GOT3 (cell line): ENCODE results near the gene HLA-A.

Source experiments
- DNase-seq: peaks from one replicate; lab custom pipeline; 2025; ENCODE audit warnings: mixed read lengths; lab: John Stamatoyannopoulos, UW

HLA-A gene

GRCh38 chr6:29935273-29935955 is 6.9 kb upstream of the HLA-A start:
- DNase-seq, result no peak

GRCh38 chr6:29938746-29939508 is 3.4 kb upstream of the HLA-A start:
- no peak for DNase-seq

DNA sequence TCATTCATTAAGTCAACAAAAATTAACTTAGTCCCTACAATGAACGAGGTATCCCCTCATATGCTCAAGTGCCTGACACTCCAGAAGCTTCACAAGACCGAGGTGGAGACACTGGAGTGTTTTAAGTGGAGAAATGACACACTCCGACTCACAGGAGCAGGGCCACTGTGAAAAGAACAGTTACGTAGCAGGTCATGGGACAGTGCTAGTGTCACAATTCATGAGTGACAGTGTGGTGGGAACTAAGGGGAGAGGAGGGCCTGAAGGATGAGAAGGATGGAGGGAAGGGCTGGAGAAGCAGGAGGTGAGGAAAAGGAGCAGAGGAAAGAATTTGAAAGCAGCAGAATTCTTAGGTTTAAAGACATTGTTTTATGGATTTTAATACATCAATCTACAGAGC is 1.3 kb upstream of the HLA-A start:
- no peak for DNase-seq

GRCh38 chr6:29941471-29941870 is 861 bp upstream of the HLA-A start:
- DNase-seq, result no peak

DNA sequence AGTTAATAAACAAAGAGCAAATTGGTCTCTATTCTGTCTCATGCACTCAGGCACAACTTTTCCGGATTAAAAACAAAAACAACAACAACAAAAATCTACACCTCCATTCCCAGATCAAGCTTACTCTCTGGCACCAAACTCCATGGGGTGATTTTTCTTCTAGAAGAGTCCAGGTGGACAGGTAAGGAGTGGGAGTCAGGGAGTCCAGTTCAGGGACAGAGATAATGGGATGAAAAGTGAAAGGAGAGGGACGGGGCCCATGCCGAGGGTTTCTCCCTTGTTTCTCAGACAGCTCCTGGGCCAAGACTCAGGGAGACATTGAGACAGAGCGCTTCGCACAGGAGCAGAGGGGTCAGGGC is 437 bp upstream of the HLA-A start:
- no peak for DNase-seq

GRCh38 chr6:29943053-29943966 is 978 bp downstream of the HLA-A start:
- no peak for DNase-seq

DNA sequence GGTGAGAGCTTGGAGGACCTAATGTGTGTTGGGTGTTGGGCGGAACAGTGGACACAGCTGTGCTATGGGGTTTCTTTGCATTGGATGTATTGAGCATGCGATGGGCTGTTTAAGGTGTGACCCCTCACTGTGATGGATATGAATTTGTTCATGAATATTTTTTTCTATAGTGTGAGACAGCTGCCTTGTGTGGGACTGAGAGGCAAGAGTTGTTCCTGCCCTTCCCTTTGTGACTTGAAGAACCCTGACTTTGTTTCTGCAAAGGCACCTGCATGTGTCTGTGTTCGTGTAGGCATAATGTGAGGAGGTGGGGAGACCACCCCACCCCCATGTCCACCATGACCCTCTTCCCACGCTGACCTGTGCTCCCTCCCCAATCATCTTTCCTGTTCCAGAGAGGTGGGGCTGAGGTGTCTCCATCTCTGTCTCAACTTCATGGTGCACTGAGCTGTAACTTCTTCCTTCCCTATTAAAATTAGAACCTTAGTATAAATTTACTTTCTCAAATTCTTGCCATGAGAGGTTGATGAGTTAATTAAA is 3.0 kb downstream of the HLA-A start:
- no peak for DNase-seq

- no peak for DNase-seq
Measured at GRCh38 chr6:29946223-29947076, 4.1 kb downstream of the HLA-A start.

GRCh38 chr6:29947077-29947980 is 5.0 kb downstream of the HLA-A start:
- DNase-seq, result no peak

DNA sequence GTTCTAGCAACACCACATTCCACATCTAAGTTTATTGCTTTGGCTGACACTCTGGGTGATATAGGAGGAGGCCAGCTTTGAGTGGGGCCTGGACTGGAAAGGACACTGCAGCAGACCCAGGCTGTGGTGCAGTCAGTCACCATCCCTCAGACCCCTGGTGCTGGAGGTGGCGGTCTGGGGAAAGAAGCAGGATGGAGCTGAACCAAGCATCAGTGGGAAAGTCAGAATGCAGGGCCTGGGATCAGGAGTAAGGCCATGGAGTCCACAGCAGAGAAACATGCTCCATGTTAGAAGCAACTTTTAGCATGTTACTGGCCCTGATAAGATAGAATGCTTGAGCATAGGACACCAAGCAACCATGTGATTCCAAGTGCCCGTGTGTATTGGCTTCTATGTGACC is 5.9 kb downstream of the HLA-A start:
- DNase-seq, result no peak

- no peak for DNase-seq
Measured at GRCh38 chr6:29949934-29950333, 7.6 kb downstream of the HLA-A start.

- DNase-seq, result no peak
Measured at GRCh38 chr6:29951882-29952281, 9.6 kb downstream of the HLA-A start.

DNA sequence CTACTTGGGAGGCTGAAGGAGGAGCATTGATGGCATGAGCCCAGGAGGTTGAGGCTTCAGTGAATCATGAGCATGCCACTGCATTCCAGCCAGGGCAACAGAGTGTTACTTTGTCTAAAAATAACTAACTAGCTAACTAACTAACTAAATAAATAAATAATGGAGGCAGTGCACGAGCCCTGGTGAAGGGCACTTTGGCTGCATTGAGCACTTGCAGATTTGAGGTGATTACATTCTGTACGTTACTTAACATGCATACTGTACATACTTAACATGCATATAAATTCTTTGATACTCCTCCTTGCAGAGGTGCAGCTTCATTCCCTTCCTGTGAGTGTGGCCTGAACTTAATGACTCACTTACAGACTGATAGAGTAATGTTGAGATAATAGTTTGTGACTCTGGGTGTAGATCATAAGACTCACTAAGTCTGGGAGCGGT is 10.7 kb downstream of the HLA-A start:
- no peak for DNase-seq

DNA sequence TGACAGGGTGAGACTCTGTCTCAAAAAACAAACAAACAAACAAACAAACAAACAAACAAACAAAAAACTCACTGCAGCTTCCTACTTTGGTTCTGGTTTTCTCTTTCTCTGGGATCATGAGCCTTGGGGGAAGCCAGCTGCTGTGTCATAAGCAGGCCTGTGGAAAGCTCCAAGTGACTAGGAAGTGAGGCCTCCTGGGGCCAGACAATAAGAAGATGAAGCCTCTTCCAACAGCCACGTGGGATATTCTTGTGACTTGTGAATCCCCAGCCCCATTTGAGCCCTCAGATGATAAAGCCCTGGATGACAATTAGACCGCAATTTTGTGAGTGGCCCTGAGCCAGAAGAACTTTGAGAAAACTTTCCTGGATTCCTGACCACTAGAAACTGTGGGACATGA is 11.4 kb downstream of the HLA-A start:
- no peak for DNase-seq

GRCh38 chr6:29954272-29954671 is 11.9 kb downstream of the HLA-A start:
- no peak for DNase-seq

DNA sequence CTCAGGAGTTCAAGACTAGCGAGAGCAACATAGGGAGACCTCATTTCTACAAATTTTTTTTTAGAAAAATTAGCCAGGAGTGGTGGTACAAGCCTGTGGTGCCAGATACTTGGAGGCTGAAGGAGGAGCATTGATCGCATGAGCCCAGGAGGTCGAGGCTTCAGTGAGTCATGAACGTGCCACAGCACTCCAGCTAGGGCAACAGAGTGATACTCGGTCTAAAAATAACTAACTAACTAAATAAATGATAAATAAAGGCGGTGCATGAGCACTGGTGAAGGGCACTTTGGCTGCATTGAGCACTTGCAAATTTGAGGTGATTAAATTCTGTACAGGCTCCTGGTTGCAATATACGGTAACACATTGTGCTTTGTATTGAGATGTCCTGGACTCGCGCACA is 13.5 kb downstream of the HLA-A start:
- no peak for DNase-seq

DNA sequence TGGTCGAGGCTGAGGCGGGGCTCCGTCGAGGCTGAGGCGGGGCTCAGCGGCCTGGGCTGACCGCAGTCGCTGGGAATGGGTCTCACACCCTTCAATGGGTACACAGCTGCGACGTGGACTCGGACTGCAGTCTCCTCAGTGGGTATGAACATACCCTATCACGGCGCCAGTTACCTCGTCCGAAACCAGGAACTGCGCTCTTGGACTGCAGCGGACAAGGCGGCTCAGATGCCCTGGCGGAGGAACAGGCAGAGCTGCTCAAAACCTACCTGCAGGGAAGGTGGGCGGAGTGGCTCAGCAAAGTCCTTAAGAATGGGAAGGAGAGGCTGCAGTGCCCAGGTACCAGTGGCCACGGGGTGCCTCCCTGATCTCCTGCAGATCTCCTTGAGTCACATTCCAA is 14.2 kb downstream of the HLA-A start:
- DNase-seq, result no peak

GRCh38 chr6:29958046-29958445 is 15.7 kb downstream of the HLA-A start:
- DNase-seq, result no peak

DNA sequence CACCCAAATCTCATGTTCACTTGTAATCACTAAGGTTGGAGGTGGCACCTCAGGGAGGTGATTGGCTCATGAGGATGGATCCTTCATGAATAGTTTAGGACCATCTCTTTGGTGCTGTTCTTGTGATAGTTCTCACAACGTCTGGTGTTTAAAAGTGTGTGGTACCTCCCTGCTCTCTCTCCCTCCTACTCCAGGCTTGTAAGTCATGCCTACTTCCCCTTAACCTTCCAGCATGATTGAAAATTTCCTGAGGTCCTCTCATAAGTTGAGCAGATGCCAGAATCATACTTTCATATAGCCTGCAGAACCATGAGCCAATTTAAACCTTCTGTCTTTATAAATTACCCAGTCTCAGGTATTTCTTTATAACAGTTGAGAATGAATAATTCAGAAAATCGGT is 16.6 kb downstream of the HLA-A start:
- DNase-seq, result no peak

DNA sequence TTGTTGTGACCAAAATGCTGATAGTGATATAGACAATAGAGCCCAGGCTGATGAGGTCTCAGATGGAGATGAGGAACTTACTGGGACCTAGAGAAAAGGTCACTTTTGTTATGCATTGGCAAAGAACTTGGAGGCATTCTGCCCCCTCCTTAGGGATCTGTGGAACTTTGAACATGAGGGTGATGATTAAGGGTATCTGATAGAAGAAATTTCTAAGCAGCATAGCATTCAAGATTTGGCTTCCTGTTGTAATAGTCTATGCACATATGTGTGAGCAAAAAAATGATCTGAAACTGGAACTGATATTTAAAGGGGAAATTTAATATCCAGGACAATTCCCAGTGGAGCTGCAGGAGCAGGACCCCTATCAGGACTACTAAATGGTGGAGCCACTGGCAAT is 17.1 kb downstream of the HLA-A start:
- no peak for DNase-seq
